ENCODE results near the gene PUS7. TPM values are rescaled to one million over a fixed set of nuclear protein-coding genes. Genes with fewer than 3 reads are reported as not detected.

Gene PUS7
- total and polyA plus RNA-seq, 2 donors (not counting 3 experiments of a cell fraction or from before 2014, with no cell fraction given) = 15.8 to 33.9 TPM

DNA sequence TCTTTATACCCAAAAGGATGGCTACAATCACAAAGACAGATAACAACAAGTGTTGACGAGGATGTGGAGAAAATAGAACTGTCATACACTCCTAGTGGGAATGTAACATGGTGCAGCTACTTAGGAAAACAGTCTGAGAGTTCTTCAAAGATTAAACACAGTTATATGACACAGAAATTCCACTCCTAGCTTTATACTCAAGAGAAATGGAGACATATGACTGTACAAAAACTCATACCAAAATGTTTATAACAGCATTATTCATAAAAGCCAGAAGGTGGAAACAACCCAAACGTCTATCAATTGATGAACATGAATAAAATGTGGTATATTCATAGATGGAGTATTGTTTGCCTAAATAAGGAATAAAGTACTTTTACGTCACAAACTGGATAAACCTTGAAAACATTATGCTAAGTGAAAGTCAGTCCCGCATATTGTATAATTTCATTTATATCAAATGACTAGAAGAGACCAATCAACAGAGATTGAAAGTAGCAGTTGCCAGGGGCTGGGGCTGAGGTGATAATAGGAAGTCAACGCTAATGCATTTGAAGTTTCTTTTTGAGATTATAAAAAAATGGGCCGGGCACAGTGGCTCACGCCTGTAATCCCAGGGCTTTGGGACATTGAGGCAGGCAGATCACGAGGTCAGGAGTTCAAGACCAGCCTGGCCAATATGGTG, 71.8 kb downstream of the PUS7 start:
- Histone ChIP-seq H3K27ac (ENCODE audit: insufficient read depth, low read depth, low read length) (no peak overlapping the region), H3K4me2 (ENCODE audit: insufficient read depth, low read length) (no peak overlapping the region), H3K9me1 (replicated peaks; ENCODE audit: control insufficient read depth, extremely low read depth, insufficient read depth, low read length) (no peaks in the 10 kb centered on the region), H3K4me3 (replicated peaks in 1 of 3; ENCODE audit: insufficient read depth in 1 of 3, low read depth in 1 of 3, low read length in 3 of 3) (no peak overlapping the region), H3K79me2 (ENCODE audit: control insufficient read depth, insufficient read depth, low read length) (no peaks in the 10 kb centered on the region), H2AFZ (ENCODE audit: low read depth, low read length) (no peak overlapping the region), H3K4me1 (ENCODE audit: control insufficient read depth, extremely low read depth, insufficient read depth, low read length) (no peaks in the 10 kb centered on the region), H4K20me1 (replicated peaks; ENCODE audit: control insufficient read depth, extremely low read depth, insufficient read depth, low read length) (no peaks in the 10 kb centered on the region), H3K9ac (replicated peaks; ENCODE audit: extremely low read depth, insufficient read depth, low read length) (no peak overlapping the region), H3K27me3 (ENCODE audit: control insufficient read depth in 2 of 2, insufficient read depth in 2 of 2, low read length in 2 of 2) (no peaks in the 10 kb centered on the region), H3K9me3 (replicated peaks; ENCODE audit: control insufficient read depth, insufficient read depth, low read length) (no peaks in the 10 kb centered on the region), H3K36me3 (ENCODE audit: control insufficient read depth in 2 of 2, extremely low read depth in 1 of 2, insufficient read depth in 2 of 2, low read length in 2 of 2) (no peaks in the 10 kb centered on the region)
- no peak for DNase-seq (ENCODE audit: low read depth, low spot score)
- no peak for FAIRE-seq
- intact Hi-C loops (cut with micrococcal nuclease) = no loop called here
- dilution Hi-C loops (cut with MboI; ENCODE audit: extremely low pct_ligation_motif_present, low sequenced_read_pairs) = no loop called here
- BruUV-seq (replicated peaks) = no TSS peak
- TF ChIP-seq POLR2AphosphoS5 (IDR thresholded peaks at IDR 0.05; ENCODE audit: insufficient read depth, low read depth, low read length) = no peak
- TF ChIP-seq FOS (IDR thresholded peaks at IDR 0.05; ENCODE audit: borderline replicate concordance, insufficient read depth, low read length) = no peak
- no peak for TF ChIP-seq GATA2 (IDR thresholded peaks at IDR 0.05; ENCODE audit: insufficient read depth, insufficient read length, low read depth, low read length)
- no peak for TF ChIP-seq MYC (IDR thresholded peaks at IDR 0.05; ENCODE audit: low read depth, low read length)
- no peak for TF ChIP-seq JUN (IDR thresholded peaks at IDR 0.05; ENCODE audit: borderline replicate concordance, insufficient read depth, insufficient read length, low read depth)
- TF ChIP-seq, protein P1, sequence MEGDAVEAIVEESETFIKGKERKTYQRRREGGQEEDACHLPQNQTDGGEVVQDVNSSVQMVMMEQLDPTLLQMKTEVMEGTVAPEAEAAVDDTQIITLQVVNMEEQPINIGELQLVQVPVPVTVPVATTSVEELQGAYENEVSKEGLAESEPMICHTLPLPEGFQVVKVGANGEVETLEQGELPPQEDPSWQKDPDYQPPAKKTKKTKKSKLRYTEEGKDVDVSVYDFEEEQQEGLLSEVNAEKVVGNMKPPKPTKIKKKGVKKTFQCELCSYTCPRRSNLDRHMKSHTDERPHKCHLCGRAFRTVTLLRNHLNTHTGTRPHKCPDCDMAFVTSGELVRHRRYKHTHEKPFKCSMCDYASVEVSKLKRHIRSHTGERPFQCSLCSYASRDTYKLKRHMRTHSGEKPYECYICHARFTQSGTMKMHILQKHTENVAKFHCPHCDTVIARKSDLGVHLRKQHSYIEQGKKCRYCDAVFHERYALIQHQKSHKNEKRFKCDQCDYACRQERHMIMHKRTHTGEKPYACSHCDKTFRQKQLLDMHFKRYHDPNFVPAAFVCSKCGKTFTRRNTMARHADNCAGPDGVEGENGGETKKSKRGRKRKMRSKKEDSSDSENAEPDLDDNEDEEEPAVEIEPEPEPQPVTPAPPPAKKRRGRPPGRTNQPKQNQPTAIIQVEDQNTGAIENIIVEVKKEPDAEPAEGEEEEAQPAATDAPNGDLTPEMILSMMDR (IDR thresholded peaks at IDR 0.05; ENCODE audit: extremely low read depth in 1 of 2, insufficient read depth in 1 of 2, low read depth in 1 of 2, low read length in 2 of 2) = no peak
- TF ChIP-seq, protein P2, sequence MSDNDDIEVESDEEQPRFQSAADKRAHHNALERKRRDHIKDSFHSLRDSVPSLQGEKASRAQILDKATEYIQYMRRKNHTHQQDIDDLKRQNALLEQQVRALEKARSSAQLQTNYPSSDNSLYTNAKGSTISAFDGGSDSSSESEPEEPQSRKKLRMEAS (IDR thresholded peaks at IDR 0.05; ENCODE audit: insufficient read depth, insufficient read length) = no peak
- no peak for TF ChIP-seq POLR2A (IDR thresholded peaks at IDR 0.05; ENCODE audit: low read depth, low read length)
- TF ChIP-seq EZH2 (IDR thresholded peaks at IDR 0.05; ENCODE audit: borderline replicate concordance, low read depth, low read length, severe bottlenecking) = no peak
- ChIA-PET CTCF (interaction anchor here (2.4 kb wide), 1 partner anchor 20 kb away, joined by 7 read pairs; no protein-coding TSS in a partner anchor), POLR2A (no interaction called here)

All from endothelial cell of umbilical vein (primary cell).